Activated T-cell treated with anti-CD3 and anti-CD28 coated beads, Interleukin-2, amount 50 U/mL, for 4 hours (primary cell): Measurements from ENCODE around the gene VWA8. TPM values are rescaled to one million over a fixed set of nuclear protein-coding genes. Genes with fewer than 3 reads are reported as not detected.

ENCODE experiments used
- ATAC-seq, 2 donors: fragments of 200-7000 bp; cut with Tn5 transposase; one replicate each; pipeline ENCODE4 v1.10.0; 2021
- DNase-seq: peaks from one replicate; pipeline ENCODE4 v3.0.0-alpha.2; 2020
- H3K27me3 Mint-ChIP-seq: one replicate; pipeline ENCODE4 v1.8.0; 2021; ENCODE audit warnings: low read depth, mixed read lengths
- H3K36me3 Mint-ChIP-seq: one replicate; pipeline ENCODE4 v1.8.0; 2022; ENCODE audit warnings: mixed read lengths; ENCODE audit not compliant: insufficient read depth
- H3K4me1 Mint-ChIP-seq: one replicate; pipeline ENCODE4 v1.8.0; 2021; ENCODE audit warnings: low read depth, mixed read lengths
- H3K4me3 Mint-ChIP-seq: one replicate; pipeline ENCODE4 v1.8.0; 2021; ENCODE audit warnings: mild to moderate bottlenecking, moderate library complexity, mixed read lengths
- H3K9me3 Mint-ChIP-seq: one replicate; pipeline ENCODE4 v1.8.0; 2021; ENCODE audit warnings: mixed read lengths
- total RNA-seq, 3 donors: library from RNA; stranded (reverse); gene quantifications; one replicate each; pipeline ENCODE4 v1.2.1, GENCODE V29; 2021

Gene VWA8
- total RNA-seq, 3 donors from 2014 or later, result 22.2 to 31.9 (median 26.4) TPM

GRCh38 chr13:41601718-41602445 is 359.0 kb downstream of the VWA8 start:
- DNase-seq (no peak), ATAC-seq (no peak)
- peaks cover 52% of the 10 kb centered on the region for H3K36me3 Mint-ChIP-seq
- peaks cover 9% of the 10 kb centered on the region for H3K4me1 Mint-ChIP-seq
- H3K4me3 Mint-ChIP-seq, result no peak overlapping the region
- no peaks in the 10 kb centered on the region for H3K9me3 Mint-ChIP-seq
- H3K27me3 Mint-ChIP-seq, result no peaks in the 10 kb centered on the region

GRCh38 chr13:41599619-41600018 is 361.3 kb downstream of the VWA8 start:
- DNase-seq, result no peak
- H3K4me3 Mint-ChIP-seq, result no peak overlapping the region
- peaks cover 42% of the 10 kb centered on the region for H3K36me3 Mint-ChIP-seq
- H3K27me3 Mint-ChIP-seq, result no peaks in the 10 kb centered on the region
- no peaks in the 10 kb centered on the region for H3K9me3 Mint-ChIP-seq
- ATAC-seq, result no peak
- peaks cover 15% of the 10 kb centered on the region for H3K4me1 Mint-ChIP-seq

- Mint-ChIP-seq H3K27me3 (no peaks in the 10 kb centered on the region), H3K9me3 (no peaks in the 10 kb centered on the region), H3K4me1 (peaks cover 15% of the 10 kb centered on the region), H3K4me3 (no peak overlapping the region), H3K36me3 (peaks cover 30% of the 10 kb centered on the region)
- no peak for DNase-seq
- no peak for ATAC-seq
Measured at GRCh38 chr13:41597348-41598041, 363.4 kb downstream of the VWA8 start.

GRCh38 chr13:41596190-41596589 is 364.7 kb downstream of the VWA8 start:
- H3K36me3 Mint-ChIP-seq, result peaks cover 21% of the 10 kb centered on the region
- no peak overlapping the region for H3K4me3 Mint-ChIP-seq
- DNase-seq (no peak), ATAC-seq (no peak)
- H3K4me1 Mint-ChIP-seq, result peaks cover 15% of the 10 kb centered on the region
- H3K9me3 Mint-ChIP-seq, result no peaks in the 10 kb centered on the region
- H3K27me3 Mint-ChIP-seq, result no peaks in the 10 kb centered on the region

- H3K27me3 Mint-ChIP-seq, result no peaks in the 10 kb centered on the region
- H3K4me3 Mint-ChIP-seq, result no peak overlapping the region
- H3K9me3 Mint-ChIP-seq, result no peaks in the 10 kb centered on the region
- peaks cover 15% of the 10 kb centered on the region for H3K4me1 Mint-ChIP-seq
- ATAC-seq (no peak), DNase-seq (no peak)
- H3K36me3 Mint-ChIP-seq, result peaks cover 17% of the 10 kb centered on the region
Measured at GRCh38 chr13:41595298-41595697, 365.6 kb downstream of the VWA8 start.

- Mint-ChIP-seq H3K27me3 (no peaks in the 10 kb centered on the region), H3K9me3 (no peaks in the 10 kb centered on the region), H3K36me3 (peaks cover 18% of the 10 kb centered on the region), H3K4me3 (no peak overlapping the region), H3K4me1 (peaks cover 6% of the 10 kb centered on the region)
- no peak for ATAC-seq
- no peak for DNase-seq
Measured at GRCh38 chr13:41590643-41591042, 370.3 kb downstream of the VWA8 start.

GRCh38 chr13:41590122-41590521 is 370.8 kb downstream of the VWA8 start:
- H3K36me3 Mint-ChIP-seq, result peaks cover 15% of the 10 kb centered on the region
- ATAC-seq (no peak), DNase-seq (no peak)
- no peak overlapping the region for H3K4me3 Mint-ChIP-seq
- no peaks in the 10 kb centered on the region for H3K9me3 Mint-ChIP-seq
- H3K27me3 Mint-ChIP-seq, result no peaks in the 10 kb centered on the region
- peaks cover 6% of the 10 kb centered on the region for H3K4me1 Mint-ChIP-seq

- H3K27me3 Mint-ChIP-seq, result no peaks in the 10 kb centered on the region
- peaks cover 18% of the 10 kb centered on the region for H3K36me3 Mint-ChIP-seq
- H3K4me3 Mint-ChIP-seq, result no peak overlapping the region
- peaks cover 6% of the 10 kb centered on the region for H3K4me1 Mint-ChIP-seq
- ATAC-seq (no peak), DNase-seq (no peak)
- H3K9me3 Mint-ChIP-seq, result no peaks in the 10 kb centered on the region
Measured at GRCh38 chr13:41589434-41589833, 371.5 kb downstream of the VWA8 start.

- Mint-ChIP-seq H3K36me3 (peaks cover 19% of the 10 kb centered on the region), H3K4me3 (no peak overlapping the region), H3K27me3 (no peaks in the 10 kb centered on the region), H3K4me1 (peaks cover 6% of the 10 kb centered on the region), H3K9me3 (no peaks in the 10 kb centered on the region)
- ATAC-seq (peak; percentile 90 to 92), DNase-seq (no peak)
Measured at GRCh38 chr13:41588899-41589298, 372.0 kb downstream of the VWA8 start.

- no peaks in the 10 kb centered on the region for H3K9me3 Mint-ChIP-seq
- DNase-seq (no peak), ATAC-seq (no peak)
- H3K36me3 Mint-ChIP-seq, result peaks cover 22% of the 10 kb centered on the region
- no peaks in the 10 kb centered on the region for H3K27me3 Mint-ChIP-seq
- H3K4me3 Mint-ChIP-seq, result no peak overlapping the region
- peaks cover 6% of the 10 kb centered on the region for H3K4me1 Mint-ChIP-seq
Measured at GRCh38 chr13:41588448-41588847, 372.5 kb downstream of the VWA8 start.

- Mint-ChIP-seq H3K27me3 (no peaks in the 10 kb centered on the region), H3K9me3 (no peaks in the 10 kb centered on the region), H3K4me1 (peaks cover 6% of the 10 kb centered on the region), H3K4me3 (no peak overlapping the region), H3K36me3 (peaks cover 29% of the 10 kb centered on the region)
- DNase-seq, result peak; percentile 31
- no peak for ATAC-seq
Measured at GRCh38 chr13:41587490-41587889, 373.4 kb downstream of the VWA8 start.

- H3K27me3 Mint-ChIP-seq, result no peaks in the 10 kb centered on the region
- no peak overlapping the region for H3K4me3 Mint-ChIP-seq
- peaks cover 6% of the 10 kb centered on the region for H3K4me1 Mint-ChIP-seq
- H3K9me3 Mint-ChIP-seq, result no peaks in the 10 kb centered on the region
- peaks cover 29% of the 10 kb centered on the region for H3K36me3 Mint-ChIP-seq
- DNase-seq, result no peak
- no peak for ATAC-seq
Measured at GRCh38 chr13:41586216-41586615, 374.7 kb downstream of the VWA8 start.

- ATAC-seq, result no peak
- H3K4me3 Mint-ChIP-seq, result no peak overlapping the region
- H3K27me3 Mint-ChIP-seq, result no peaks in the 10 kb centered on the region
- peaks cover 25% of the 10 kb centered on the region for H3K36me3 Mint-ChIP-seq
- DNase-seq, result no peak
- H3K9me3 Mint-ChIP-seq, result no peaks in the 10 kb centered on the region
- peaks cover 8% of the 10 kb centered on the region for H3K4me1 Mint-ChIP-seq
Measured at GRCh38 chr13:41582027-41582463, 378.9 kb downstream of the VWA8 start.

- DNase-seq (no peak), ATAC-seq (no peak)
- H3K27me3 Mint-ChIP-seq, result no peaks in the 10 kb centered on the region
- no peak overlapping the region for H3K4me3 Mint-ChIP-seq
- peaks cover 30% of the 10 kb centered on the region for H3K36me3 Mint-ChIP-seq
- H3K4me1 Mint-ChIP-seq, result peaks cover 8% of the 10 kb centered on the region
- no peaks in the 10 kb centered on the region for H3K9me3 Mint-ChIP-seq
Measured at GRCh38 chr13:41580345-41580744, 380.6 kb downstream of the VWA8 start.

GRCh38 chr13:41579881-41580280 is 381.0 kb downstream of the VWA8 start:
- H3K4me3 Mint-ChIP-seq, result no peak overlapping the region
- no peaks in the 10 kb centered on the region for H3K9me3 Mint-ChIP-seq
- H3K36me3 Mint-ChIP-seq, result peaks cover 33% of the 10 kb centered on the region
- H3K4me1 Mint-ChIP-seq, result peaks cover 8% of the 10 kb centered on the region
- no peak for DNase-seq
- no peak for ATAC-seq
- H3K27me3 Mint-ChIP-seq, result no peaks in the 10 kb centered on the region
